HepG2 (cell line): ENCODE data around the gene NAPSA. TPM values are rescaled to one million over a fixed set of nuclear protein-coding genes. Genes with fewer than 3 reads are reported as not detected.

Source experiments
- KDM6A ChIP-seq: IDR thresholded peaks from 2 replicates; pipeline ENCODE4 v1.6.1; 2016; ENCODE audit warnings: low read depth
- SMYD3 ChIP-seq: sonication (generic); formaldehyde crosslinking; IDR thresholded peaks from 2 replicates; pipeline ENCODE4 v1.8.1; 2023; ENCODE audit warnings: mild to moderate bottlenecking, missing genetic modification reagents
- ZNF543 ChIP-seq: sonication (generic); formaldehyde crosslinking; IDR thresholded peaks from 2 replicates; pipeline ENCODE4 v1.4.0; 2020; ENCODE audit warnings: mild to moderate bottlenecking, missing genetic modification reagents
- ZNF549 ChIP-seq: sonication (generic); formaldehyde crosslinking; IDR thresholded peaks from 2 replicates; pipeline ENCODE4 v1.5.0; 2020; ENCODE audit warnings: missing genetic modification reagents
- ZNF629 ChIP-seq: sonication (generic); formaldehyde crosslinking; conservative IDR thresholded peaks from 2 replicates; pipeline ENCODE4 v1.5.0; 2020; ENCODE audit warnings: missing genetic modification reagents
- ZNF7 ChIP-seq: IDR thresholded peaks from 2 replicates; pipeline ENCODE4 v1.6.1; 2016; ENCODE audit warnings: missing biosample characterization, missing genetic modification reagents
- polyA plus RNA-seq, 8 experiments: library from polyadenylated mRNA; depleted of rRNA in 3 of 8; stranded (reverse) in 7 of 8; unstranded in 1 of 8; fragments of >200 nt; fragmentation: Illumina TruSeq in 4 of 8; extraction: Trizol in 4 of 8; gene quantifications; 2 replicates each; pipeline versions ENCODE4 v1.2.1 to v1.2.3, GENCODE V29; 2011 to 2016; ENCODE audit warnings: low read depth in 4 of 8, missing spikeins in 1 of 8, mixed read lengths in 1 of 8; ENCODE audit not compliant: insufficient read depth in 1 of 8
- total RNA-seq, 5 experiments: library from RNA; depleted of rRNA; stranded (reverse); fragments of >200 nt; fragmentation: Illumina TruSeq; extraction: Trizol; gene quantifications; 2 replicates each; pipeline ENCODE4 v1.2.3, GENCODE V29; 2016; ENCODE audit warnings: low read depth in 1 of 5
- TF ChIP-seq, protein P1 (sequence below): IDR thresholded peaks from 2 replicates; pipeline ENCODE4 v1.6.1; 2018; ENCODE audit warnings: missing genetic modification reagents, mild to moderate bottlenecking, missing compliant biosample characterization
- TF ChIP-seq, protein P2 (sequence below): sonication (generic); formaldehyde crosslinking; IDR thresholded peaks from 2 replicates; pipeline ENCODE4 v1.5.0; 2020; ENCODE audit warnings: mild to moderate bottlenecking, missing genetic modification reagents, borderline replicate concordance
- TF ChIP-seq, protein P3 (sequence below), 2 experiments: sonication (generic) in 1 of 2; formaldehyde crosslinking in 1 of 2; IDR thresholded peaks; 2 replicates each; pipeline versions ENCODE4 v1.6.1 to v1.9.0; 2014 to 2022; ENCODE audit warnings: antibody characterized with exemption in 1 of 2, borderline replicate concordance in 1 of 2, inconsistent platforms in 1 of 2, low read depth in 1 of 2, missing genetic modification reagents in 1 of 2
- TF ChIP-seq, protein P4 (sequence below): sonication (generic); formaldehyde crosslinking; conservative IDR thresholded peaks from 2 replicates; pipeline ENCODE4 v1.8.0; 2022; ENCODE audit warnings: mild to moderate bottlenecking, moderate library complexity, missing genetic modification reagents
- TF ChIP-seq, protein P5 (sequence below): sonication (generic); formaldehyde crosslinking; IDR thresholded peaks from 2 replicates; pipeline ENCODE4 v1.5.1; 2020; ENCODE audit warnings: mild to moderate bottlenecking, missing genetic modification reagents
- TF ChIP-seq, protein P6 (sequence below): sonication (generic); formaldehyde crosslinking; conservative IDR thresholded peaks from 2 replicates; pipeline ENCODE4 v1.4.0; 2020; ENCODE audit warnings: missing genetic modification reagents

The NAPSA gene
- total and polyA plus RNA-seq, 2 of the 13 experiments (the other 11 are each of a cell fraction or from before 2014, with no cell fraction given): not detected

DNA sequence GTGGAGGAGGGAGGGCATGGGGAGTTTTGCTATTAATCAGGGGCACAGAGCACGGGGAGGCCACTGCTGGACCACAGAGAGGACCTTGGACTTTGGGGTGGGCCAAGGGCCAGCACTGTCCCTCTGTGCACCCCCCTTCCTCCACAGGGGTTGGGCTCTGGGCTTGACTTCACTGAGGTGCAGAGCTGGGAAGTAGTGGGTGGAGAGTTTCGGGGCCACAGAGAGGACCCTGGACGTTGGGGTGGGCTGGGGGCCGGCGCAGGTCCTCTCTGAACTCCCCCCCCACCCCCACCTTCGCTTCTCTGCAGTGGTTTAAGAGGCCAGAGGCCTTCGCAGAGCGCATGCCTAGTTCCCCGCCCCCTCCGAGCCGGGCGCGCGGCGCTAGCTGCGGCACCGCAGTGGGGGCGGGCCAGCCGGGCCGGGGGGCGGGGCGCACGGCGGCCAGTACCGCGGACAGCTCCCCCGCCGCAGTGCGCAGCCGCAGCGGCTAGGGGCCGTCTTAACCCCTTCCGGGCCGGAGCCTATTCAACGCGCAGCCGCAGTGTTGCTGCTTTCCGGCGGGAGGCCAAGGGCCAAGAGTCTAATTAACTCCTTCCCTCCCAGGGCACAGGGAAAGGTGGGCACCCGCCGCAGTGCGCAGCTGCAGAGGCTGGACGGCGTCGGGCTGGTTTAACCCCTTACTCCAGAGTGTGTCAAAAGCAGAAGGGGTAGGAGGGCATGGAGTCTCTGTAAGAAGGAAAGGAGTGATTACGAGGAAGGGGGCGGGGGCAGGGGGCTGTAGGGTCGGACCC, 39.9 kb downstream of the NAPSA start (continued):
- TF ChIP-seq, protein P1, sequence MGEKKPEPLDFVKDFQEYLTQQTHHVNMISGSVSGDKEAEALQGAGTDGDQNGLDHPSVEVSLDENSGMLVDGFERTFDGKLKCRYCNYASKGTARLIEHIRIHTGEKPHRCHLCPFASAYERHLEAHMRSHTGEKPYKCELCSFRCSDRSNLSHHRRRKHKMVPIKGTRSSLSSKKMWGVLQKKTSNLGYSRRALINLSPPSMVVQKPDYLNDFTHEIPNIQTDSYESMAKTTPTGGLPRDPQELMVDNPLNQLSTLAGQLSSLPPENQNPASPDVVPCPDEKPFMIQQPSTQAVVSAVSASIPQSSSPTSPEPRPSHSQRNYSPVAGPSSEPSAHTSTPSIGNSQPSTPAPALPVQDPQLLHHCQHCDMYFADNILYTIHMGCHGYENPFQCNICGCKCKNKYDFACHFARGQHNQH (CRISPR knock-in tag): peak; percentile 51; the same call in 1 of the 2 replicates
- no peak for TF ChIP-seq KDM6A (CRISPR knock-in tag)
- TF ChIP-seq, protein P2, sequence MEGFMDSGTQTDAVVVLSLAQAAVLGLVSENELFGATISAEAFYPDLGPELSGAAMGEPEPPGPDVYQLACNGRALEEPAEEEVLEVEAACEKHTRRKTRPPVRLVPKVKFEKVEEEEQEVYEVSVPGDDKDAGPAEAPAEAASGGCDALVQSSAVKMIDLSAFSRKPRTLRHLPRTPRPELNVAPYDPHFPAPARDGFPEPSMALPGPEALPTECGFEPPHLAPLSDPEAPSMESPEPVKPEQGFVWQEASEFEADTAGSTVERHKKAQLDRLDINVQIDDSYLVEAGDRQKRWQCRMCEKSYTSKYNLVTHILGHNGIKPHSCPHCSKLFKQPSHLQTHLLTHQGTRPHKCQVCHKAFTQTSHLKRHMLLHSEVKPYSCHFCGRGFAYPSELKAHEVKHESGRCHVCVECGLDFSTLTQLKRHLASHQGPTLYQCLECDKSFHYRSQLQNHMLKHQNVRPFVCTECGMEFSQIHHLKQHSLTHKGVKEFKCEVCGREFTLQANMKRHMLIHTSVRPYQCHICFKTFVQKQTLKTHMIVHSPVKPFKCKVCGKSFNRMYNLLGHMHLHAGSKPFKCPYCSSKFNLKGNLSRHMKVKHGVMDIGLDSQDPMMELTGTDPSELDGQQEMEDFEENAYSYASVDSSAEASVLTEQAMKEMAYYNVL: no peak
- no peak for TF ChIP-seq ZNF7
- TF ChIP-seq ZNF543 (CRISPR knock-in tag): peak; percentile 48; the same call in 1 of the 2 replicates
- no peak; the same call in 1 of the 2 replicates for TF ChIP-seq ZNF629 (CRISPR knock-in tag)
- TF ChIP-seq, protein P3, sequence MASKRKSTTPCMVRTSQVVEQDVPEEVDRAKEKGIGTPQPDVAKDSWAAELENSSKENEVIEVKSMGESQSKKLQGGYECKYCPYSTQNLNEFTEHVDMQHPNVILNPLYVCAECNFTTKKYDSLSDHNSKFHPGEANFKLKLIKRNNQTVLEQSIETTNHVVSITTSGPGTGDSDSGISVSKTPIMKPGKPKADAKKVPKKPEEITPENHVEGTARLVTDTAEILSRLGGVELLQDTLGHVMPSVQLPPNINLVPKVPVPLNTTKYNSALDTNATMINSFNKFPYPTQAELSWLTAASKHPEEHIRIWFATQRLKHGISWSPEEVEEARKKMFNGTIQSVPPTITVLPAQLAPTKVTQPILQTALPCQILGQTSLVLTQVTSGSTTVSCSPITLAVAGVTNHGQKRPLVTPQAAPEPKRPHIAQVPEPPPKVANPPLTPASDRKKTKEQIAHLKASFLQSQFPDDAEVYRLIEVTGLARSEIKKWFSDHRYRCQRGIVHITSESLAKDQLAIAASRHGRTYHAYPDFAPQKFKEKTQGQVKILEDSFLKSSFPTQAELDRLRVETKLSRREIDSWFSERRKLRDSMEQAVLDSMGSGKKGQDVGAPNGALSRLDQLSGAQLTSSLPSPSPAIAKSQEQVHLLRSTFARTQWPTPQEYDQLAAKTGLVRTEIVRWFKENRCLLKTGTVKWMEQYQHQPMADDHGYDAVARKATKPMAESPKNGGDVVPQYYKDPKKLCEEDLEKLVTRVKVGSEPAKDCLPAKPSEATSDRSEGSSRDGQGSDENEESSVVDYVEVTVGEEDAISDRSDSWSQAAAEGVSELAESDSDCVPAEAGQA (IDR thresholded peaks at IDR 0.05; ENCODE audit: low read depth): no peak
- TF ChIP-seq, protein P3 (CRISPR knock-in tag; IDR thresholded peaks at IDR 0.05; ENCODE audit: borderline replicate concordance): peak; percentile 93
- TF ChIP-seq, protein P4, sequence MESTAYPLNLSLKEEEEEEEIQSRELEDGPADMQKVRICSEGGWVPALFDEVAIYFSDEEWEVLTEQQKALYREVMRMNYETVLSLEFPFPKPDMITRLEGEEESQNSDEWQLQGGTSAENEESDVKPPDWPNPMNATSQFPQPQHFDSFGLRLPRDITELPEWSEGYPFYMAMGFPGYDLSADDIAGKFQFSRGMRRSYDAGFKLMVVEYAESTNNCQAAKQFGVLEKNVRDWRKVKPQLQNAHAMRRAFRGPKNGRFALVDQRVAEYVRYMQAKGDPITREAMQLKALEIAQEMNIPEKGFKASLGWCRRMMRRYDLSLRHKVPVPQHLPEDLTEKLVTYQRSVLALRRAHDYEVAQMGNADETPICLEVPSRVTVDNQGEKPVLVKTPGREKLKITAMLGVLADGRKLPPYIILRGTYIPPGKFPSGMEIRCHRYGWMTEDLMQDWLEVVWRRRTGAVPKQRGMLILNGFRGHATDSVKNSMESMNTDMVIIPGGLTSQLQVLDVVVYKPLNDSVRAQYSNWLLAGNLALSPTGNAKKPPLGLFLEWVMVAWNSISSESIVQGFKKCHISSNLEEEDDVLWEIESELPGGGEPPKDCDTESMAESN (CRISPR knock-in tag): peak; percentile 62; the same call in 1 of the 2 replicates
- TF ChIP-seq ZNF549 (CRISPR knock-in tag): no peak
- TF ChIP-seq SMYD3 (CRISPR knock-in tag): peak; percentile 83; the same call in 1 of the 2 replicates
- TF ChIP-seq, protein P5, sequence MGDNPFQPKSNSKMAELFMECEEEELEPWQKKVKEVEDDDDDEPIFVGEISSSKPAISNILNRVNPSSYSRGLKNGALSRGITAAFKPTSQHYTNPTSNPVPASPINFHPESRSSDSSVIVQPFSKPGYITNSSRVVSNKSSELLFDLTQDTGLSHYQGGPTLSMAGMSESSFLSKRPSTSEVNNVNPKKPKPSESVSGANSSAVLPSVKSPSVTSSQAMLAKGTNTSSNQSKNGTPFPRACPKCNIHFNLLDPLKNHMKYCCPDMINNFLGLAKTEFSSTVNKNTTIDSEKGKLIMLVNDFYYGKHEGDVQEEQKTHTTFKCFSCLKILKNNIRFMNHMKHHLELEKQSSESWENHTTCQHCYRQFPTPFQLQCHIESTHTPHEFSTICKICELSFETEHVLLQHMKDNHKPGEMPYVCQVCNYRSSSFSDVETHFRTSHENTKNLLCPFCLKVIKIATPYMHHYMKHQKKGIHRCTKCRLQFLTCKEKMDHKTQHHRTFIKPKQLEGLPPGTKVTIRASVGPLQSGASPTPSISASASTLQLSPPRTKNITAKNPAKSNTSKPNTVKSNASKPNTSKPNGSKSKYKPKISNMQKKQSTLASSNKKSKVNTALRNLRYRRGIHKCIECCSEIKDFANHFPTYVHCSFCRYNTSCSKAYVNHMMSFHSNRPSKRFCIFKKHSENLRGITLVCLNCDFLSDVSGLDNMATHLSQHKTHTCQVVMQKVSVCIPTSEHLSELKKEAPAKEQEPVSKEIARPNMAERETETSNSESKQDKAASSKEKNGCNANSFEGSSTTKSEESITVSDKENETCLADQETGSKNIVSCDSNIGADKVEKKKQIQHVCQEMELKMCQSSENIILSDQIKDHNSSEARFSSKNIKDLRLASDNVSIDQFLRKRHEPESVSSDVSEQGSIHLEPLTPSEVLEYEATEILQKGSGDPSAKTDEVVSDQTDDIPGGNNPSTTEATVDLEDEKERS (CRISPR knock-in tag): no peak
- TF ChIP-seq, protein P6, sequence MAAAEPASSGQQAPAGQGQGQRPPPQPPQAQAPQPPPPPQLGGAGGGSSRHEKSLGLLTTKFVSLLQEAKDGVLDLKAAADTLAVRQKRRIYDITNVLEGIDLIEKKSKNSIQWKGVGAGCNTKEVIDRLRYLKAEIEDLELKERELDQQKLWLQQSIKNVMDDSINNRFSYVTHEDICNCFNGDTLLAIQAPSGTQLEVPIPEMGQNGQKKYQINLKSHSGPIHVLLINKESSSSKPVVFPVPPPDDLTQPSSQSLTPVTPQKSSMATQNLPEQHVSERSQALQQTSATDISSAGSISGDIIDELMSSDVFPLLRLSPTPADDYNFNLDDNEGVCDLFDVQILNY (CRISPR knock-in tag): peak; percentile 77
